KBM-7 (cell line): Measurements from ENCODE around the gene GPR3.

Experiments used
- DNase-seq: peaks from one replicate; pipeline ENCODE4 v3.0.0-alpha.2; 2015
- in situ Hi-C: fragments of 300-500 bp; cut with MboI; formaldehyde crosslinking; loops from 2 replicates; pipeline ENCODE4 v1.14.3; 2020; ENCODE audit warnings: low sequenced_read_pairs, low pct_unique_long_range_greater_than_20kb, mixed read lengths

The GPR3 gene

DNA sequence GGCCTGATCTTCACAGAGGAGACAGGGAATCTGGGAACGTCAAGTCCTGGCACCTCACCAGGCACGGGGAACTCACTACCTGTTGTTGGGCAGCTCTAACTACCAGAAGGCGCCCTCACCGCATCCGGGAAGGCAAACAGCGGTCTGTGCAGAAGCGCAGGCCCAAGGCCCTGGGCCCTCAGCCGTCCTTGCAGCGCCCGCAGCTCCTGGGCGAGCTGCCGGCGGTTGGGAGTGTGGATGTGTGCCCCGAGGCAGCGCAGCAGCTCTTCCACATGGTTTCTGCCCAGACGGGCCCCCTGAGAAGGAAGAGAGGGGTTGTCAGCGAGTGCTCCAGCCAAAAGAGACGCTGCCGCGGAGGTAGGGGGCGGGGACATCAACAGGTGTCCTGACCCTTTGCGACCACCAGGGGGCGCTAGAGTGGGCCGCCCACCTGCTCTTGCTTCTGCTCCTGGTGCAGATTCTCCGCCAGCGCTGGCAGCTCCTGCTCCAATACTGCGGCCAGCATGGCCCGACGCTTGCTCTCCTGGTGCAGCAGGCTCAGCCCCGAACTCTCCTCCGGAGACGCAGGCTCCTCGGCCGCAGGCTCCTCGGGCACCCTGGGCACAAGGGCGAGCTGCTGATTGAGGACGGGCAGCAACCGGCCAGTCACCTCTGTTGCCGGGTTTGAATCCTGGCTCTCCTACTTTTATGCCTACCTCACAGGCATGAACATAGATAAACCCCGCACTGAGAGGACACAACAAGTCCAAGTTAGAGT, 35.0 kb upstream of the GPR3 start:
- DNase-seq: peak; percentile 92
- in situ Hi-C loops: no loop called here

DNA sequence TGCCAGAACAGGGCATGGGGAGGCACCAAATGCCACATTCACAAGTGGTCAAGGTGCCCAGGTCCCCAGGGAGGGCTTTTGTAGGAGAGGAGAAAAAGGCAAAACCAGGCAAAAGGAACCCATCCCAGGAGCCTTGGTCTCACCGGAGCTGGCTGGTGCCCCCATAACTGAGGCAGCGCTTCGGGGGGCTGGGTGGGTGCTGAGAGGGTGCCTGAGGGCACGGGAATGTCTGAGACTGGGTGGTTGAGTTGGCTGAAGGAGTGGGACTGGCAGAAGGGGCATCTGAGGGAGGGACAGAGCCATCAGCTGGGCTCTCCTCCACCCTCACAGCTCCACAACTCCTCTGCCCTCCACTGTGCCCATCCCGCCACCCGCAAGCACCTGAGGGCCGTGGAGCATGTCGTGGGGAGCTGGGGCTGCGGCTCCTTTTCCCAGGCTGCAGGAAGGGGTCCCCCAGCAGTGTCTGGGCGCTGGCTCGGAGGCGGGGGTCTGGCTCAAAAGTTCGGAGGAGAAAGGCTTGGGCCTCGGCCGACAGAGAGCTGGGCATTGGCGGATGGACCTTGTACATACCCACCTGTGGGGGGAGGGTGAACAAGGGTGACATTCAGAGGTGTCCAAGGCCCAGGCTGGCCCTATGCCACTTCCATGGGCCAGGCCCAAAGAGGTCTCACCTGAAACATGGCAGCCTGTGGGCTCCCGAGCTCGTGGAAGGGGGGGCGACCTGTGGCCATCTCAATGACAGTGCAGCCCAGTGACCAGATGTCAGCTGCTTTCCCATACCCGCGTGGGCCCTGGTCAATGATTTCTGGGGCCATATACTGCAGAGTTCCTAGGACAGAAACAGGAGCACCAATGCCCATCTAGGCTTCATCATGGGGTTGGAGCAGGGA, 34.1 kb upstream of the GPR3 start:
- in situ Hi-C loops: no loop called here
- DNase-seq: no peak

DNA sequence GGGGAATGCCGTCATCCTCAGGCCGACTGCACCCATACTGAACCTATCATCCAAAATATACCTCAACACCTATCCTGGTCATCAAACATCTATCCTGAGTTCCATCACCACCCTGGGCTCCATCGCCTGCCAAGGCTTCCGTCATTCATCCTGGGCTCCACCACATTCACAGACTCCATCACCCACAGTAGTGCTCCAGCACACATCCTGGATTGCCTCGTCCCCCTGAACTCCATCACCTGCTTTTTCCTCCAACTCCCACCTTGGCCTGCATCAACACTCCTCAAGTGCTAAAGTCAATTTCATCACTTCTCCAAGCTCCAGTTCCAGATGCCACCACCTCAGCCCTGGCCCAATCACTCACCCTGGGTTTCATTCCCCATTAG, 33.5 kb upstream of the GPR3 start:
- in situ Hi-C loops: no loop called here
- DNase-seq: no peak

DNA sequence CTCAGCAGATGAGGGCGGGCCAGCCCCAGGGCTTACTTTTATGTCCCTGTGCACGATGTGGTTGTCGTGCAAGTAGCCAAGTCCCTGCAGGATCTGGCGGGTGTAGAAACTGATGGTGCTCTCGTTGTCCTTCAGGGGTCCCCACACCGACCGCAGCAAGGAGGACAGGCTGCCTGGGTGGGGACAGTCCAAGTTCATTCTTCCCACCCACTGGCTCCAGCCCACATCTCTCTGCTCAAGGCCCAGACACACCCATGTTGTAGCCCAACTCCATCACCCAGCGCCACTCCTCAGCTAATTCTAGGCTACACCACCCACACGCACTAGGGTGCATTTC, 32.6 kb upstream of the GPR3 start:
- in situ Hi-C loops: no loop called here

DNA sequence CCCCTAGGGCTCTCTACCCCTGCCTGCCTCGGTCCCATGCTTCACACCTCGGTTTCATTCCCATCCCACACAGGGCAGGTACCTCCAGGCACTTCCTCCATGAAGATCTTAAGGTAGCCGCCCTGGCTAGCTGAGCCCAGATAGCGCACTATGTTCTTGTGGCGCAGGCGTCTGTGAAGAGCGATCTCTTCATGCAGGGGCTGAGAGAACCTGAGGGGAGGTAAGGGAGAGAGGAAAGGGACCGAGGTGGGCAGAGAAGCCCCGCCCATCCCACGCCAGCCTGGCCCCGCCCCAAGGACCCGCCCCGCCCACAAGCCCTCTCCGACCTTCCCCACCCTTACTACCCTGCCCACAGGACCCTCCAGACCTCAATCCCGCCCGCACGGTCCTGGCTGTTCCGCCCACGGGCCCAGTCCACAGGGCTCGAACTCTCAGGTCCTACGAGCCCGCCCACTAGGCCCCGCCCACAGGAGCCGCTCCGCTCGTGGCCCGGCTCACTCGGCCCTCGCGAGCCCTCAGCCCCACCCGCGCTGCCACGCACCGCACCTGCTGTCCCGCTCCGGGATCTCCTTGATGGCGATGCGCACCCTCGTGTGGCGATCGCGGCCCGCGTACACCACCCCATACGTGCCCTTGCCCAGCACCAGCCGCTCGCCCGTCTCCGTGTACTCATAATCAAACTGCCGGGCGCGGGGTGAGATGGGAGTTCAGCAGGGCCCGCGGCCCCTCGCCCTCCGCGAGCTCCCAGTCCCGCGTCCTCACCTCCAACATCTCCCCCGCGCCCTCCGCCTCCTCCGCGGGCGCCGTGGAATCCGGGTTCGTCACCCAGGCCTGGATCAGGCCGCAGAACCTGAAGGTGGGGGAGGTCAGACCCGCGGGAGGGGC, 32.0 kb upstream of the GPR3 start:
- in situ Hi-C loops: no loop called here
- no peak for DNase-seq

More for the DNA sequence above, 32.6 kb upstream of the GPR3 start:
- no peak for DNase-seq

DNA sequence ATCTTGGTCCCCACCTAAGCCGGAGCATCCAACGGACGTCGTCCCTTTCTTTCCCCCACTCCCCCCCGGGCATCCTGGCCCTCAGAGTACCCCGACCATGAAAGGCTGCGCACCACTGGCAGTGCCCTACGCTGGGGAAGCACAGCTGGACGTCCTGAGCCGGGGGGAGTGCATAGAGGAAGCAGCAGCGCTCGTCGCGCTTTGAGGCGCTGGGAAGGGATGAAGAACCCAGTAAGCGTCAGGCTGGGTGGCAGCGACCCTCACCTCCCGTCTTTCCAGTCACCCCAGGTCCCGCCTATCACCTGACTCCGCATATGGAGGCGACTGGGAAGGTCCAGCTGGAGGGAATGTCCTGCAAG, 31.4 kb upstream of the GPR3 start:
- in situ Hi-C loops: no loop called here
- DNase-seq: no peak

DNA sequence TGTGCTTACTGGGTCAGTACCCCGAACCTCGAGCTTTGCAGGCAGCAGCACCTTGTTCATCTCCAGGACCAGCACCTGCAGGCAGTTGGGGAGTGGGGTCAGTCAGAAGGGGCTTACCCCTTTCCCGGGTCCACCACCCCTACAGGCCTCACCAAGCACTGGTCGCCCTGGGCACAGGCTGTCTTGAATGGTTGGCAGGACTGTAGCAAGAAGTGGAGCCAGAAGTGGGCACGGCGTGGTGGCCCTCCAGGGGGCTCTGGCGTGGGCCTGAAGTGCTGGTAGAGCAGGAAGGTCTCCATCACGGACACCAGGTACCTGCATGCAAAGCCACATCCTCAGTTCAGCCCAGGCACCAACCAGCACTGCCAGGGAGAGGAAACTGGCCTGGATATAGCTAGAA, 30.9 kb upstream of the GPR3 start:
- no peak for DNase-seq
- in situ Hi-C loops: no loop called here

DNA sequence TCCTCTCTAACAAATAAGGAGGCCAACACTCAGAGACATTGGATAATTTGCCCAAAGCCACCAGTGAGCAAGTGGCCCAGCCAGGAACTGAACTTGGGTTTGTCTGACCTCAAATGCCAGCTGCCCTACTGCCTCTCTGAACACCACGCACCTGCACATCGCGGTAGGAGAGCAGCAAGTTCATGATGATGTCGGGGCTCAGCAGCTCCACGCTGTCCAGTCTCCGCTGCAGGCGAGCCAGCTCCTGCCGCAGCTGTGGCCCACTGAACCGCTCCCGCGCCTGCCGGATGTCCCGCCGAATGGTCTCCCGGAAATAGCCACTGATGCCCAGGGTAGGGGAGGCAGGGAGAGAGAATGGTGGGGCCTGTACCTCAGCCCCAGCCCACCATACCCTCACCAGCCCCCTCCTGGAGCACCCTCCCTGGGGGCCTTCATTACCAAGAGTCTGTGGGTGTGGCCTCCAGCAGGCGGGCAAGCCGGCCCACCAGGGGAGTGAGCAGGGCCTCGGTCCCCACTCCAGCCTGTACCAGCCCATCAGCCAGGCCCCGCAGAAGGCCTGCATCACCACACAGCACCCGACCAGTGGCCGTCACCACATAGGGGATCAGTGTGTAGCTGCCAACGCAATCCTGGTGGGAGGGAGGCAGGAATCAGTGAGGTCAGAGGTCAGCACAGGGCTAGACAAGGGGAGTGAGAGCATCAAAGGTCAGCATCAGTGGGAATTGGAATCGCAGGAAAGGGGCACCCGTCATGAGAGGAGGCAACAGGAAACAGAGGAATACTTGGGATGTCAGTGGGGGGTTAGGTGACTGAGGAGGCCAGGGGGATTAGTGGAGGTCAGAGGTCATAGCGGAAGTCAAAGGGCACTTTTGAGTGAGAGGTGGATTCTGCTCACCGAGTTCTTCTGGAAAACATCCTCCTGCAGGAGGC, 28.4 kb upstream of the GPR3 start:
- in situ Hi-C loops: no loop called here
- no peak for DNase-seq

DNA sequence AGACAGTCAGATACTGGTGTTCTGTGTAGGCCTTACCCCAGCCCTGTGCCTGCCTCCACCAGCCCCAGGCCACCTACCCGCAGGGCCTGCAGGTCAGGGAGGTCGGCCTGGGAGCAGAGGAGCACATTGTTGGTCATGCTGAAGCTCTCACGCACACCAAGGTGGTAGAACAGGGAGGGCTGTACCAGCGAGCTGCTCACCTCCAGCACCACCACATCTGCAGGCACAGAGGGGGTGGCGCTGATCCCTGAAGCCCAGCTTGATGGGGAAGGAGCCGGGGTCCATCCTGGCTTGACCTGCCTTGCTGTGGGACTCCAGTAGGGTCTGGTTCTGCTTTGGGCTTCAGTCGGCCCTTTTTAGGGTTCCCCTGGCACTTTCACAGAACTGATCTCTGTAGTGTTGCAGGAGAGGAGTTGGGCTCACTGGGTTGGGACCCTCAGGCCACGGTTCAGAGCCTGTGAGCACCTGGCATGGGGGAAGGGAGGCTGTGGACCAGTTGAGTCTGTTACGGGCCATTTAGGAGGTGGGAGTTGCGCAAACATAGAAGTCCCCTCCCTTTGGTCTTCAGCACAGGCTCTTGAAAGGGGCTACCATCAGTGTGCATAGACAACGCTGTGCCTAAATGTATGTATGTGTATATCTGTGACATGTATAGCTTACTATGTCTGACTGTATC, 27.6 kb upstream of the GPR3 start:
- in situ Hi-C loops: no loop called here
- no peak for DNase-seq

DNA sequence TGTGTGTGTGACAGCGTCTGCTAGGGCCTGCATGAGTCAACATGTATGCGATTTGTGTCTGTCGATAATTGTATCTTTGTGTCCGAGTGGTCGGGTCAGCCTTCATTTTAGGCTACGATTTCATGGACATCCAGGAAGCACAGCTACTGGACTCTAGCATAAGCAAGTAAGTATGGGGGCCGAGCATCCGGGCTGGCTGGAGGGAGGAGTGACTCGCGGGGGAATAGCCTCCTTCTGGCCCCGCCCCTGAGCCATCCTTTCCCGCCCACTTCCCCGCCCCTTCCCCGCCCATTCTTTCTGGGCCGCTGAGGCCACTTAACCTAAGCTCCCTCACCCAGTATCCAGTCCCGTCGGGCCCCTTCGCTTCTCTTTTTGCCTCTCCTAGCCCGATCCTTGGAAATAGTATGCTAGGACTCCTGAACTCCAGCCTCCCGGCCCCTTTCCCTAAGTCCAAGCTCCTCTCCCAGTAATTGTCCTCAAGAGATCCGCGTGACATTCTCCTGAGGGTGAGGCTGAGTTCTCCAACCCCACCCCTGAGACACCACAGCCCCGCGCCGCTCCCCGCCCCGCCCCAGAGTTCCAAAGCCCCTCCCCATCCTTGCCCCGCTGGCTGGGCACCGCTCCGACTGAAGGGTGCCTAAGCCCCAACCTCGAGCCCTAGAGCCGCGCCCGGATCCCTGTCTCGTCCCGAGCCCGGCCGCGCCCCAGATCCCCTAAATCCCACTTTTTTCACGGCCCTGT, 26.9 kb upstream of the GPR3 start:
- peak; percentile 88 for DNase-seq

DNA sequence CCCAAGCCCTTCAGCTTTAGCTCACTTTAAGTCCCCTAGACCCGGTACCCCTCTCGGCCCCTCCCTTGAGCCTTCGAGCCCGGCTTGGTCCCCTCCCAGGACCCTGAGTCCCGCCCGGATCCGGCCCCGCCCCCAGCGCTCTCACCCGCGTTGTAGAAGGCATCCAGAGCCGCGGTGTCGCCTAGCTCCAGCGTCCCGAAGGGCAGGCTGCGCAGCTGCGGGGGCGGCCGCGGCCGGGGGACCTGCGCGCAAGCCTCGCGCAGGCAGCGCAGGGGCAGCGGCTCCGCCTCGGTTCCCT, 26.4 kb upstream of the GPR3 start:
- peak; percentile 78 for DNase-seq
- in situ Hi-C loops: no loop called here

More for the DNA sequence above, 26.9 kb upstream of the GPR3 start:
- in situ Hi-C loops: no loop called here

DNA sequence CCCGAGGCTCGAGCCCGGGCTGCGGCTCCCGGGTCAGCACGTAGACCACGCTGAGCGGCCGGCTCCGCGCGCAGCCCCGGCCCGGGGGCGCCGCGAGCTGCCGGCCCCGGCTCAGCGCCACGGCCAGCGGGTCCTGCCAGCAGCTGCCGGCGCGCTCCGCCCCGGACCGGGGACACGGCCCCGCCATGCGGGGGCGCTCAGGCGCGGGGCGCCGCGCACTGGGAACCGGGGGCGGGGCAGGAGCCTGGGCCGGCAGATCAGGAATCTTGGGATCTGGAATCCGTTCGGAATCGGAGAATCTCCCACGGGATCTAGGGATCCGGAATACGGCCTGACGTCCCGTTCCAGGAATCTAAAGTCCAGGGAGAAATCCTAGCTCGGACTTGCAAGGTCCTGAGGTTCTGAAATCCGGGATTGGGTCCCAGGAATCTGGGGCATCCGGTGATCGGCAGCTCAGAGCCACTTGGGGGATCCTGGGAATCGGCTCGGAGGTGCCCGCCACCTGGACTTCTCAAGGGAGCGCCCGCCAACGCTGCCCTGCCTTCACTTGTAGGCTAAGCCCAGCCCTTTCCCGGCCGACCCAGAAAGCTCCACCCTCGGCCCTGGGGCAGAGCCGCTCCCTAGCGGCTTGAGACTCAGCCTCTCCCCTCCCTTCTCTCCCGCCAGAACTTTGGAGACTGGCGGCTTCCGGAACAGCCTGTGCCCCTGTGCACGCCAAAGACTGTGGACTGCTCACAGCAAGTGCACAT, 25.8 kb upstream of the GPR3 start, which contains the start of gene MAP3K6:
TSS of gene MAP3K6 (minus strand) at position 551 of the 749 bp plus-strand sequence. CDS start at position 187, 364 bp downstream.
- in situ Hi-C loops: no loop called here
- peak; percentile 84 for DNase-seq

DNA sequence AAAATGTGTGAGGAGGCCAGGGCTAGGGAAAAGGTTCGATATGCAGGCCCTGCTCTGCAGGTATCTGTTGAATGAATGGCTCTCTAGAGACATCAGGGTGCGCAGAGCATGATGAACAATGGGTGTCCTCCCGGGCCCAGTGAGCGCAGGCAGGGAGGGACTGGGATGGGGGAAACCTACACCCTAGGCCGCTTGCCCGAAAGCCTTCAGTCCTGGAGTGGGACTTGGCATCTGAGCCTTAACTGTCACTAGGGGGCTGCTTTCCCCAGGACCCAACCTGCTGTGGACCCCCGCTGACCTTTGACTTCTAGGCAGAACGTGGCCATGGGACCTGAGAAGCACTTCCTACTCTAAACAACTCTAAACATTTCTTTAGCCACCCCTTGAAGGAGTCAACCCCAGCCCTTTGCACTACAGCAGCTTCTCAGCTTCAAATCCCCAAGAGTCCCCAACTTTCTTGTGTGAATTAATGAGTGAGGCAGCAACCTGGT, 25.2 kb upstream of the GPR3 start:
- in situ Hi-C loops: no loop called here
- no peak for DNase-seq

DNA sequence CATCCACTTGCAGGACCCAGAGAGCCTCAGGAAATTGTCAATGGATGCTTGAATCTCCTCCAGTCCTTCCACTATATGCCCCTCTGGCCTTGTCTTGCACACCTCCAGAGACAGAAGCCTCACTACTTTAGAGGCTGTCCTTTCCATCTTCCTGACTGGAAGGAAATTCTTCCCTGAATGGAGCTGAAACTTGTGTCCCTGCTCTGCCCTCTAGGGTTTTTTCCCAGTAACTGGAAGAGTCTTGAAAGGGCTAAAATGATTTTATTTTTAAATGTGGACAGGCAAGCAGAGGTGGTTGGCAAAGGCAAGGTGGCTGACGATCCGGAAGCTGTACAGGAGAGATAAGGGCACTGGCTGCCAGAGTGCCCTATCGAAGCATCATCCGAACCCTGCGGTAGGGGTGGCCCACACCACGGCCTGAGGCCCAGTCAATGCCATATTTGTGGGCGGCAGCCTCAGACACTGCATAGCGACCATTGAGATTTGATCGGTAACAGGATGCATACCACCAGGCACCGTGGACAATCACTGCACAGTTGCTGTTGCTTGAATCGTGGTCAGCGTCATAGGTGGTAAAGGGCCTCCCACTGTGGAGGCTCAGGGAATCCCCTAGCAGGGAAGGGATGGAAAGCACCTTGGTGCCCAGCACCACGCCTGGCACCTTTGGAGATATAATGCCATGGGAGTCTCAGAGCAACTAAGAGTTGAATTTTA, 23.4 kb upstream of the GPR3 start:
- in situ Hi-C loops: no loop called here
- peak; percentile 54 for DNase-seq

DNA sequence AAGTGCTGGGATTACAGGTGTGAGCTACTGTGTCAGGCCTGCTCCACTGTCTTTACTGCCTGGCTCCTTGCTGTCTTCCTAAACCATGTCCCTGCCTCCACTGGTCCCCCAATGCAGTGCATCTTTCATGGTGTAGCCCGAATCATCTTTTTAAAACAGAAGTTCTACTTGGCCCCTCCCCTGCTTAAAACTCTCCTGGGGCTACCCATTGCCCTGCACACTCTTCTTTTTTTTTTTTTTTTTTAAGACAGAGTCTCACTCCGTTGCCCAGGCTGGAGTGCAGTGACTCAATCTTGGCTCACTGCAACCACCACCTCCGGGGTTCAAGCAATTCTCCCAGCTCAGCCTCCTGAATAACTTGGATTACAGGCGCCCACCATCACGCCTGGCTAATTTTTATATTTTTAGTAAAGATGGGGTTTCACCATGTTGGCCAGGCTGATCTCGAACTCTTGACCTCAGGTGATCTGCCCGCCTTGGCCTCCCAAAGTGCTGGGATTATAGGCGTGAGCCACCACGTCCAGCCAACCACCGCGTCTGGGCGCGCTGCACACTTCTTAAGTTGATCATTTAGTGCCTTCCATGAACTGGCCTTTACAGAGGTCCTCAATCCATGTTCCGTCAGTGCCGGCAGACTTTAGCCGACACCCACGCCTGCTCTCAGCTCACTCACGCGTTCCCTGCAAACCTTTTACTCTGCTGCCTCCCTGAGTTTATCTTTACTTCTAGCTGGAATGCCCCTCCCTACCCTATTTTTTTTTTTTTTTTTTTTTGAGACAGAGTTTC, 20.2 kb upstream of the GPR3 start:
- no peak for DNase-seq
- in situ Hi-C loops: loop anchor here (10.0 kb wide), 1 partner anchor 57 kb away; no protein-coding TSS in a partner anchor
